B cell (primary cell): ENCODE results near the gene TSPYL6. TPM values are rescaled to one million over a fixed set of nuclear protein-coding genes. Genes with fewer than 3 reads are reported as not detected.

Experiments
- ATAC-seq: fragments of 200-7000 bp; cut with Tn5 transposase; one replicate; pipeline ENCODE4 v1.10.0; 2021; ENCODE audit warnings: low read depth, mild to moderate bottlenecking, moderate number of reproducible peaks, moderate library complexity
- CTCF ChIA-PET: fragments of 350-600 bp; sonication (Branson Sonifier 250); formaldehyde crosslinking; loops from one replicate; lab custom pipeline; 2021; ENCODE audit warnings: antibody characterized with exemption, inconsistent platforms; lab: Charles Lee
- POLR2A ChIA-PET: fragments of 350-600 bp; sonication (Branson Sonifier 250); formaldehyde crosslinking; loops from one replicate; lab custom pipeline; 2021; ENCODE audit warnings: antibody characterized with exemption; lab: Charles Lee
- DNase-seq: peaks from one replicate; pipeline ENCODE4 v3.0.0; 2013
- H2AFZ ChIP-seq: 2 replicates; pipeline ENCODE4 v1.6.1; 2012; ENCODE audit warnings: mild to moderate bottlenecking, low read depth, low read length; ENCODE audit not compliant: insufficient read depth, poor library complexity, severe bottlenecking
- H3K27ac ChIP-seq, 2 donors: 1 replicate in 1 of 2; 2 replicates in 1 of 2; pipeline ENCODE4 v1.5.1; 2012 to 2013; ENCODE audit warnings: low read length in 2 of 2, mild to moderate bottlenecking in 2 of 2, moderate library complexity in 1 of 2
- H3K27me3 ChIP-seq, 4 experiments: fragments of 200-600 bp in 1 of 4; sonication (generic) in 1 of 4; replicated peaks in 1 of 4; 1 replicate in 2 of 4; 2 replicates in 2 of 4; pipeline versions ENCODE4 v1.6.1 to v1.7.0; 2013 to 2016; ENCODE audit warnings: low read length in 3 of 4, mild to moderate bottlenecking in 2 of 4, mixed read lengths in 1 of 4, moderate library complexity in 1 of 4; ENCODE audit not compliant: insufficient read depth in 4 of 4, control insufficient read depth in 3 of 4; ENCODE audit errors: control extremely low read depth in 1 of 4
- H3K36me3 ChIP-seq, 2 experiments: replicated peaks in 1 of 2; 1 replicate in 1 of 2; 2 replicates in 1 of 2; pipeline versions ENCODE4 v1.6.1 to v1.7.1; 2013; ENCODE audit warnings: low read length in 1 of 2; ENCODE audit not compliant: insufficient read depth in 2 of 2, control insufficient read depth in 1 of 2; ENCODE audit errors: control extremely low read depth in 1 of 2, extremely low read depth in 1 of 2
- H3K4me1 ChIP-seq, 2 donors: fragments of 200-600 bp in 1 of 2; sonication (generic) in 1 of 2; 1 replicate in 1 of 2; 2 replicates in 1 of 2; pipeline versions ENCODE4 v1.5.1 to v1.6.1; 2013 to 2017; ENCODE audit warnings: low read length in 2 of 2; ENCODE audit not compliant: control insufficient read depth in 2 of 2, insufficient read depth in 2 of 2
- H3K4me2 ChIP-seq: replicated peaks from 2 replicates; pipeline ENCODE3; 2012; ENCODE audit warnings: mild to moderate bottlenecking, low read depth, low read length; ENCODE audit not compliant: poor library complexity, severe bottlenecking
- H3K4me3 ChIP-seq, 5 experiments: fragments of 200-600 bp in 1 of 5; sonication (generic) in 1 of 5; 1 replicate in 3 of 5; 2 replicates in 2 of 5; pipeline versions ENCODE4 v1.5.1 to v1.7.0; 2011 to 2016; ENCODE audit warnings: low read length in 4 of 5, mild to moderate bottlenecking in 4 of 5, low read depth in 2 of 5, control low read depth in 1 of 5, moderate library complexity in 1 of 5; ENCODE audit not compliant: insufficient read depth in 1 of 5; ENCODE audit errors: control extremely low read depth in 1 of 5, extremely low read depth in 1 of 5
- H3K79me2 ChIP-seq: fragments of 200-600 bp; sonication (generic); one replicate; pipeline ENCODE4 v1.6.0; 2016; ENCODE audit warnings: low read length; ENCODE audit not compliant: control insufficient read depth, insufficient read depth
- H3K9ac ChIP-seq: fragments of 200-600 bp; sonication (generic); 2 replicates; pipeline ENCODE4 v1.6.1; 2017; ENCODE audit warnings: mild to moderate bottlenecking, low read length, moderate library complexity
- H3K9me3 ChIP-seq, 3 donors: one replicate each; pipeline versions ENCODE4 v1.6.1 to v1.7.1; 2013; ENCODE audit warnings: low read length in 2 of 3; ENCODE audit not compliant: control insufficient read depth in 2 of 3, insufficient read depth in 1 of 3; ENCODE audit errors: control extremely low read depth in 1 of 3
- H4K20me1 ChIP-seq: 2 replicates; pipeline ENCODE4 v1.6.0; 2012; ENCODE audit warnings: mild to moderate bottlenecking, low read length; ENCODE audit not compliant: insufficient read depth, control insufficient read depth, poor library complexity, severe bottlenecking
- H3K27ac Mint-ChIP-seq: one replicate; pipeline ENCODE4 v1.8.0; 2021; ENCODE audit warnings: mixed read lengths
- H3K27me3 Mint-ChIP-seq: one replicate; pipeline ENCODE4 v1.8.0; 2021; ENCODE audit warnings: mixed read lengths
- H3K4me1 Mint-ChIP-seq: one replicate; pipeline ENCODE4 v1.8.0; 2021; ENCODE audit warnings: mixed read lengths
- H3K4me3 Mint-ChIP-seq: one replicate; pipeline ENCODE4 v1.8.0; 2021; ENCODE audit warnings: mixed read lengths
- H3K9me3 Mint-ChIP-seq: one replicate; pipeline ENCODE4 v1.8.0; 2022; ENCODE audit warnings: mixed read lengths; ENCODE audit not compliant: insufficient read depth
- EZH2 ChIP-seq: IDR thresholded peaks from 2 replicates; pipeline ENCODE4 v1.6.1; 2012; ENCODE audit warnings: borderline replicate concordance, low read depth, mild to moderate bottlenecking, moderate library complexity, low read length; ENCODE audit not compliant: insufficient read depth, poor library complexity, severe bottlenecking
- WGBS: methylation state at CpG from one replicate; pipeline ENCODE4 v1.1.5; 2013; ENCODE audit warnings: missing lambda C conversion rate; ENCODE audit not compliant: insufficient coverage; 5-methylcytosine and 5-hydroxymethylcytosine counted together
- intact Hi-C: fragments of 100-400 bp; cut with micrococcal nuclease; formaldehyde crosslinking; loops from one replicate; pipeline ENCODE4 v1.10.0; 2022
- polyA plus RNA-seq: library from polyadenylated mRNA; depleted of rRNA; stranded (reverse); fragments of >200 nt; gene quantifications from 2 replicates; pipeline ENCODE4 v1.2.3, GENCODE V29; 2012
- total RNA-seq, 2 donors: library from RNA; stranded (reverse); fragments of 120-200 nt in 1 of 2; gene quantifications; 1 replicate in 1 of 2; 2 replicates in 1 of 2; pipeline versions ENCODE4 v1.2.3 to v1.2.4, GENCODE V29; 2013 to 2022
- TF ChIP-seq, protein P1 (sequence below): fragments of 200-600 bp; IDR thresholded peaks from one replicate; pipeline ENCODE4 v1.8.0; 2022; ENCODE audit warnings: antibody characterized with exemption, mild to moderate bottlenecking

TSPYL6 gene
- total and polyA plus RNA-seq, 2 donors (not counting 1 experiment from before 2014, with no cell fraction given): not detected

DNA sequence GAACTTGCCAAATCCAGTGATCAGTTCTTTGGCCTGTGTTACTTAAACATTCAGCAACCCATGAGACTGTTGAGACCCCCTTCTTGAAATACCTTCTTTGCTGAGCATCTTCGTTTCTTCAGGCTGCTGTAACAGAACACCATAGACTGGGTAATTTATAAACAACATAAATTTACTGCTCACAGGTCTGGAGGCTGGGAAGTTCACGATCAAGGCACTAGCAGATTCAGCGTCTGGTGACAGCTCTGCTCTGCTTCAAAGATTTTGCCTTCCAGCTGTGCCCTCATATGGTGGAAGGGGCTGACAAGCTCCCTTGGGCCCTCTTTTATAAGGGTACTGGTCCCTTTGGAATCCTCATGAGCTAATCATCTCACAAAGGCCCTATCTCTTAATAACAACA is 28.8 kb upstream of the TSPYL6 start:
- Mint-ChIP-seq H3K9me3 (no peaks in the 10 kb centered on the region), H3K27me3 (no peaks in the 10 kb centered on the region), H3K4me3 (no peak overlapping the region), H3K4me1 (no peaks in the 10 kb centered on the region), H3K27ac (no peak overlapping the region)
- no peaks in the 10 kb centered on the region for H3K36me3 ChIP-seq
- H3K27me3 ChIP-seq: no peaks in the 10 kb centered on the region
- no peak for TF ChIP-seq EZH2
- TF ChIP-seq, protein P1, sequence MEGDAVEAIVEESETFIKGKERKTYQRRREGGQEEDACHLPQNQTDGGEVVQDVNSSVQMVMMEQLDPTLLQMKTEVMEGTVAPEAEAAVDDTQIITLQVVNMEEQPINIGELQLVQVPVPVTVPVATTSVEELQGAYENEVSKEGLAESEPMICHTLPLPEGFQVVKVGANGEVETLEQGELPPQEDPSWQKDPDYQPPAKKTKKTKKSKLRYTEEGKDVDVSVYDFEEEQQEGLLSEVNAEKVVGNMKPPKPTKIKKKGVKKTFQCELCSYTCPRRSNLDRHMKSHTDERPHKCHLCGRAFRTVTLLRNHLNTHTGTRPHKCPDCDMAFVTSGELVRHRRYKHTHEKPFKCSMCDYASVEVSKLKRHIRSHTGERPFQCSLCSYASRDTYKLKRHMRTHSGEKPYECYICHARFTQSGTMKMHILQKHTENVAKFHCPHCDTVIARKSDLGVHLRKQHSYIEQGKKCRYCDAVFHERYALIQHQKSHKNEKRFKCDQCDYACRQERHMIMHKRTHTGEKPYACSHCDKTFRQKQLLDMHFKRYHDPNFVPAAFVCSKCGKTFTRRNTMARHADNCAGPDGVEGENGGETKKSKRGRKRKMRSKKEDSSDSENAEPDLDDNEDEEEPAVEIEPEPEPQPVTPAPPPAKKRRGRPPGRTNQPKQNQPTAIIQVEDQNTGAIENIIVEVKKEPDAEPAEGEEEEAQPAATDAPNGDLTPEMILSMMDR: no peak
- intact Hi-C loops: no loop called here
- no peaks in the 10 kb centered on the region for H3K79me2 ChIP-seq
- H3K4me2 ChIP-seq: no peak overlapping the region
- DNase-seq: no peak
- no peak overlapping the region for H3K9ac ChIP-seq
- WGBS: 100% methylated on average over 1 of the region's 3 CpGs
- no peak overlapping the region for H3K27ac ChIP-seq
- H3K4me1 ChIP-seq: no peaks in the 10 kb centered on the region
- H2AFZ ChIP-seq: no peak overlapping the region
- POLR2A ChIA-PET: no interaction called here
- H3K4me3 ChIP-seq: no peak overlapping the region
- H4K20me1 ChIP-seq: no peaks in the 10 kb centered on the region
- CTCF ChIA-PET: no interaction called here
- H3K9me3 ChIP-seq: no peaks in the 10 kb centered on the region
- no peak for ATAC-seq

DNA sequence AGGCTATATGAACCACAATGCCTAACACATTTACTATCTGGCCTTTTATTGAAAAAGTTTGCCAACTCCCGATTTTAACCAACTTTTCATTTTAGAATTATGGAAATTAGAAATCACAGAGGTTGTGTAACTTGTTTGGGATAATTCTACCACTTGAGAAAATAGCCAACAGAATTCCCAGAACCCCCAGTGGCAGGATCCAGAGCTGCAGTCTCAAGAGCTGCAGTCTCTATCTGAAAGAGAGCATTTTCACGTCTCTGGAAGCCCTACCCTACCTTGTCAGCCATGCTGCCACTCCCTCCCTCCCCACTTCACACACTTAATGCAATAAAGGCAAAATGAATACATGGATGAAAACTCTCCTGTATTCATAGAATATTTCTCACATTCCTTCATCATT is 23.4 kb upstream of the TSPYL6 start:
- Histone ChIP-seq H3K79me2 (no peaks in the 10 kb centered on the region), H3K36me3 (no peaks in the 10 kb centered on the region), H3K9me3 (no peaks in the 10 kb centered on the region), H3K4me3 (no peak overlapping the region), H2AFZ (no peak overlapping the region), H3K4me2 (no peak overlapping the region), H3K27ac (no peak overlapping the region), H4K20me1 (no peaks in the 10 kb centered on the region), H3K27me3 (no peaks in the 10 kb centered on the region), H3K4me1 (no peaks in the 10 kb centered on the region), H3K9ac (no peak overlapping the region)
- DNase-seq (no peak), ATAC-seq (no peak)
- ChIA-PET POLR2A (no interaction called here), CTCF (no interaction called here)
- H3K27me3 Mint-ChIP-seq: no peaks in the 10 kb centered on the region
- H3K9me3 Mint-ChIP-seq: no peaks in the 10 kb centered on the region
- no peak overlapping the region for H3K27ac Mint-ChIP-seq
- intact Hi-C loops: no loop called here
- H3K4me3 Mint-ChIP-seq: no peak overlapping the region
- no peak for TF ChIP-seq EZH2
- TF ChIP-seq, protein P1: no peak
- H3K4me1 Mint-ChIP-seq: no peaks in the 10 kb centered on the region
- WGBS: no CpG with 5 or more reads among the region's 2 CpGs
